Measurements from ENCODE around the gene MAP2K3. TPM values are rescaled to one million over a fixed set of nuclear protein-coding genes. Genes with fewer than 3 reads are reported as not detected.
"Not testable (repeated sequence)": the region's sequence is repeated elsewhere in the genome, so short reads cannot be mapped to it uniquely, and the experiment has no call there.

The MAP2K3 gene
- total RNA-seq, 2 experiments from 2014 or later = 151 to 153 TPM

- H3K27me3 Mint-ChIP-seq; H3K4me1 Mint-ChIP-seq (ENCODE audit: low read depth); H3K27ac Mint-ChIP-seq; POLR2A ChIA-PET; H3K4me3 Mint-ChIP-seq; DNase-seq; H3K36me3 Mint-ChIP-seq (ENCODE audit: low read depth); H3K9me3 Mint-ChIP-seq; CTCF ChIA-PET: not testable (repeated sequence)
- peak; percentile 89 for ATAC-seq
- intact Hi-C loops (cut with micrococcal nuclease) = loop anchor here (10.0 kb wide), 1 partner anchor 198 kb away; no protein-coding TSS in a partner anchor
These were observed 31.8 kb downstream of the MAP2K3 start for GRCh38 chr17:21316212-21316886.

GRCh38 chr17:21316887-21317500 lies 32.5 kb downstream of the MAP2K3 start:
- POLR2A ChIA-PET; H3K36me3 Mint-ChIP-seq (ENCODE audit: low read depth); CTCF ChIA-PET; H3K9me3 Mint-ChIP-seq; H3K27me3 Mint-ChIP-seq; DNase-seq; H3K27ac Mint-ChIP-seq; H3K4me1 Mint-ChIP-seq (ENCODE audit: low read depth); H3K4me3 Mint-ChIP-seq: not testable (repeated sequence)
- peak; percentile 44 for ATAC-seq
- intact Hi-C loops (cut with micrococcal nuclease) = loop anchor here (10.0 kb wide), 1 partner anchor 198 kb away; no protein-coding TSS in a partner anchor
- peak; percentile 17 for TF ChIP-seq CTCF (IDR thresholded peaks at IDR 0.05)

GRCh38 chr17:21317821-21318220 lies 33.3 kb downstream of the MAP2K3 start:
- H3K36me3 Mint-ChIP-seq (ENCODE audit: low read depth); H3K27me3 Mint-ChIP-seq; H3K27ac Mint-ChIP-seq; H3K9me3 Mint-ChIP-seq; CTCF ChIA-PET; H3K4me3 Mint-ChIP-seq; DNase-seq; POLR2A ChIA-PET; H3K4me1 Mint-ChIP-seq (ENCODE audit: low read depth); ATAC-seq: not testable (repeated sequence)
- intact Hi-C loops (cut with micrococcal nuclease) = loop anchor here (10.0 kb wide), 1 partner anchor 197 kb away; no protein-coding TSS in a partner anchor

- Mint-ChIP-seq H3K4me1 (ENCODE audit: low read depth) (peaks cover 4% of the 10 kb centered on the region), H3K4me3 (no peak overlapping the region), H3K9me3 (no peaks in the 10 kb centered on the region), H3K27me3 (no peaks in the 10 kb centered on the region), H3K36me3 (ENCODE audit: low read depth) (no peaks in the 10 kb centered on the region), H3K27ac (no peak overlapping the region)
- CTCF ChIA-PET = no interaction called here
- no peak for TF ChIP-seq CTCF (IDR thresholded peaks at IDR 0.05)
- intact Hi-C loops (cut with micrococcal nuclease) = loop anchor here (10.0 kb wide), 1 partner anchor 196 kb away; no protein-coding TSS in a partner anchor
- no peak for DNase-seq
- POLR2A ChIA-PET = no interaction called here
- no peak for ATAC-seq
These were observed 33.9 kb downstream of the MAP2K3 start for GRCh38 chr17:21318439-21318838.

- H3K4me3 Mint-ChIP-seq; H3K4me1 Mint-ChIP-seq (ENCODE audit: low read depth); ATAC-seq; POLR2A ChIA-PET; H3K9me3 Mint-ChIP-seq; CTCF ChIA-PET; H3K27me3 Mint-ChIP-seq; H3K36me3 Mint-ChIP-seq (ENCODE audit: low read depth); DNase-seq; H3K27ac Mint-ChIP-seq: not testable (repeated sequence)
- intact Hi-C loops (cut with micrococcal nuclease) = loop anchor here (10.0 kb wide), 1 partner anchor 196 kb away; no protein-coding TSS in a partner anchor
These were observed 34.3 kb downstream of the MAP2K3 start for GRCh38 chr17:21318856-21319255.

- H3K27me3 Mint-ChIP-seq; CTCF ChIA-PET; H3K27ac Mint-ChIP-seq; H3K4me3 Mint-ChIP-seq; H3K4me1 Mint-ChIP-seq (ENCODE audit: low read depth); H3K36me3 Mint-ChIP-seq (ENCODE audit: low read depth); ATAC-seq; DNase-seq; H3K9me3 Mint-ChIP-seq; POLR2A ChIA-PET: not testable (repeated sequence)
- intact Hi-C loops (cut with micrococcal nuclease) = loop anchor here (10.0 kb wide), 1 partner anchor 196 kb away; no protein-coding TSS in a partner anchor
These were observed 34.7 kb downstream of the MAP2K3 start for GRCh38 chr17:21319256-21319655.

- H3K27ac Mint-ChIP-seq; H3K4me1 Mint-ChIP-seq (ENCODE audit: low read depth); H3K4me3 Mint-ChIP-seq; H3K9me3 Mint-ChIP-seq; H3K36me3 Mint-ChIP-seq (ENCODE audit: low read depth); CTCF ChIA-PET; POLR2A ChIA-PET; ATAC-seq; DNase-seq; H3K27me3 Mint-ChIP-seq: not testable (repeated sequence)
- intact Hi-C loops (cut with micrococcal nuclease) = loop anchor here (10.0 kb wide), 1 partner anchor 195 kb away; no protein-coding TSS in a partner anchor
These were observed 35.3 kb downstream of the MAP2K3 start for GRCh38 chr17:21319686-21320375.

- not testable (repeated sequence) for ATAC-seq
These were observed 35.9 kb downstream of the MAP2K3 start for GRCh38 chr17:21320430-21320829.

GRCh38 chr17:21321061-21321460 lies 36.5 kb downstream of the MAP2K3 start:
- POLR2A ChIA-PET; H3K27ac Mint-ChIP-seq; H3K4me1 Mint-ChIP-seq (ENCODE audit: low read depth); H3K27me3 Mint-ChIP-seq; DNase-seq; ATAC-seq; CTCF ChIA-PET; H3K36me3 Mint-ChIP-seq (ENCODE audit: low read depth); intact Hi-C loops (cut with micrococcal nuclease); H3K4me3 Mint-ChIP-seq; H3K9me3 Mint-ChIP-seq: not testable (repeated sequence)

More at GRCh38 chr17:21320430-21320829, 35.9 kb downstream of the MAP2K3 start:
- H3K27me3 Mint-ChIP-seq; H3K27ac Mint-ChIP-seq; intact Hi-C loops (cut with micrococcal nuclease); DNase-seq; H3K9me3 Mint-ChIP-seq; H3K36me3 Mint-ChIP-seq (ENCODE audit: low read depth); H3K4me3 Mint-ChIP-seq; CTCF ChIA-PET; H3K4me1 Mint-ChIP-seq (ENCODE audit: low read depth); POLR2A ChIA-PET: not testable (repeated sequence)

GRCh38 chr17:21321744-21322191 lies 37.3 kb downstream of the MAP2K3 start:
- H3K4me3 Mint-ChIP-seq; DNase-seq; H3K36me3 Mint-ChIP-seq (ENCODE audit: low read depth); H3K4me1 Mint-ChIP-seq (ENCODE audit: low read depth); intact Hi-C loops (cut with micrococcal nuclease); CTCF ChIA-PET; POLR2A ChIA-PET; ATAC-seq; H3K27me3 Mint-ChIP-seq; H3K9me3 Mint-ChIP-seq; H3K27ac Mint-ChIP-seq: not testable (repeated sequence)
